Right lobe of liver (tissue), 6 donors: ENCODE results near the gene CHPF. TPM values are rescaled to one million over a fixed set of nuclear protein-coding genes. Genes with fewer than 3 reads are reported as not detected.

Source experiments
- ATAC-seq, 4 donors: fragments of 200-7000 bp; cut with Tn5 transposase; one replicate each; pipeline ENCODE4 v1.9.1; 2020; ENCODE audit warnings: mild to moderate bottlenecking in 4 of 4, moderate library complexity in 4 of 4
- DNase-seq, 3 donors: peaks; one replicate each; pipeline ENCODE4 v3.0.0-alpha.2; 2020
- H3K27ac ChIP-seq, 3 donors: fragments of 200-600 bp; one replicate each; pipeline ENCODE4 v1.8.0; 2022
- H3K27me3 ChIP-seq, 2 donors: fragments of 200-600 bp; one replicate each; pipeline ENCODE4 v1.8.0; 2022
- H3K36me3 ChIP-seq, 4 donors: fragments of 200-600 bp; sonication (generic) in 1 of 4; one replicate each; pipeline versions ENCODE4 v1.5.1 to v1.8.0; 2017 to 2022; ENCODE audit warnings: control low read depth in 1 of 4
- H3K4me1 ChIP-seq, 4 donors: fragments of 200-600 bp; sonication (generic) in 1 of 4; one replicate each; pipeline versions ENCODE4 v1.5.1 to v1.8.0; 2017 to 2022; ENCODE audit warnings: control low read depth in 1 of 4
- H3K4me3 ChIP-seq, 3 donors: fragments of 200-600 bp; one replicate each; pipeline ENCODE4 v1.8.0; 2022
- H3K9me3 ChIP-seq, 4 donors: fragments of 200-600 bp; sonication (generic) in 1 of 4; one replicate each; pipeline versions ENCODE4 v1.5.1 to v1.8.0; 2017 to 2022; ENCODE audit warnings: control low read depth in 1 of 4
- POLR2A ChIP-seq: fragments of 450-650 bp; IDR thresholded peaks from one replicate; pipeline ENCODE4 v1.6.1; 2017; ENCODE audit warnings: antibody characterized with exemption, mild to moderate bottlenecking
- WGBS: methylation state at CpG from one replicate; pipeline ENCODE4 v1.1.6; 2018; ENCODE audit warnings: low coverage, low lambda C conversion rate; ENCODE audit not compliant: insufficient coverage; ENCODE audit errors: missing lambda C conversion rate; 5-methylcytosine and 5-hydroxymethylcytosine counted together
- intact Hi-C, 2 donors: fragments of 100-400 bp; cut with DNase I; formaldehyde crosslinking; loops; one replicate each; pipeline versions ENCODE4 v1.11.2 to v1.14.1; 2022
- total RNA-seq, 6 experiments: library from RNA; depleted of rRNA in 2 of 6; stranded (reverse); fragments of >200 nt in 2 of 6; fragmentation: NEBNext Ultra II Directional in 3 of 6; extraction: Animal tissue kit (Norgen Biotek cat#: 25700) in 3 of 6; gene quantifications; one replicate each; pipeline versions ENCODE4 v1.1.0 to v1.2.4, GENCODE V29; 2016 to 2023
- TF ChIP-seq, protein P1 (sequence below), 4 donors: fragments of 200-600 bp in 3 of 4; fragments of 450-650 bp in 1 of 4; IDR thresholded peaks; one replicate each; pipeline versions ENCODE4 v1.5.1 to v1.8.0; 2016 to 2022; ENCODE audit warnings: antibody characterized with exemption in 4 of 4, mild to moderate bottlenecking in 2 of 4
- donor health status: DM: no; HTN: yes; CAD: no.
- donor health status: DM: no; HTN: no; CAD: no.
- donor health status: DM: no; HTN: no; CAD: no.
- donor health status: DM: no; HTN: yes; CAD: no.
- donor health status: DM: no; HTN: yes; CAD: no.

The CHPF gene
- total RNA-seq, 6 experiments from 2014 or later = 33.2 to 183 (median 39.6) TPM

DNA sequence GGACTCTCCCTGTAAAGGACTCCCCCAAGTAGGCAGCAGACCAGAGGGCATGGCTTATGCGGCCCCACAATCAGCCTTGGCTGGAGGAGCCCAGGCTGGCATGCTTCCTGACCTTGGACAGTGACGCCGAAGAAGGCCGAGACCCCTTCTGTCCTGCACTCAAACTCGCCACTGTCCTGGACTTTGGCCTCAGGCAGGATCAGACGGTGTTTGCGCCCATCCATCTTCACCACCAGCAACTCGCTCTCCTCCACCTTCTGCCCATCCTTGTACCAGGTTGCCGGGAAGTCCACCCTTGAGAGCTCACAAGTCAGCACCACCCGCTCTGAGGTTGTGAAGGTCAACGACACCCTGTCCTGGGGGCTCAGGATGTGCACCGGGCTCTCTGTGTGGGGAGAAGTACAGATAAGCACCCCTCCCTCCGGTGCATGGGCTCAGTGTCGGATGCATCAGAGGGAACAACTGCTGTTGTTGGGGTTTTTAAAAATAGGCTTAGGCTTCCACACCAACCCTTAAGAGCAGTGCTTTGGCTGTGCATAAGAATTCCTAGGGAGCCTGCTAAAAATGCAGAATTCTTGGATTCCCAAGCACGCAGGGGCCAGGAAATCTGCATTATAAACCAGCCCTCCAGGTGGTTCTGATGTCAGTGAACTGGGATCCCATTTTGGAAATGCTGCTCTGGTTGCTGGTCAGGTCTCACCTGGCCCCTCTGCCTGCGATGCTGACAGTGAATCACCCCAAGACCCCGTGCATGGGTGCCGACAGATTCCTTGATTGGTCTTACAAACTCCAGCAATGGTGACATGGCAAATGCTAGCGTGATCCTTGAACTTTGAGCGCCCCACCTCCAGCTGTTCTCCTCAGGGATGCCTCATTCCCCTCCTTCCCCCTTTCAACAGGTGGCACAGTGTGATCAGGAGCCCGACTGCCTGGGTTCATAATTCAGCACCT is 21.8 kb upstream of the CHPF start:
- DNase-seq = no peak
- no peak for TF ChIP-seq POLR2A
- TF ChIP-seq, protein P1, sequence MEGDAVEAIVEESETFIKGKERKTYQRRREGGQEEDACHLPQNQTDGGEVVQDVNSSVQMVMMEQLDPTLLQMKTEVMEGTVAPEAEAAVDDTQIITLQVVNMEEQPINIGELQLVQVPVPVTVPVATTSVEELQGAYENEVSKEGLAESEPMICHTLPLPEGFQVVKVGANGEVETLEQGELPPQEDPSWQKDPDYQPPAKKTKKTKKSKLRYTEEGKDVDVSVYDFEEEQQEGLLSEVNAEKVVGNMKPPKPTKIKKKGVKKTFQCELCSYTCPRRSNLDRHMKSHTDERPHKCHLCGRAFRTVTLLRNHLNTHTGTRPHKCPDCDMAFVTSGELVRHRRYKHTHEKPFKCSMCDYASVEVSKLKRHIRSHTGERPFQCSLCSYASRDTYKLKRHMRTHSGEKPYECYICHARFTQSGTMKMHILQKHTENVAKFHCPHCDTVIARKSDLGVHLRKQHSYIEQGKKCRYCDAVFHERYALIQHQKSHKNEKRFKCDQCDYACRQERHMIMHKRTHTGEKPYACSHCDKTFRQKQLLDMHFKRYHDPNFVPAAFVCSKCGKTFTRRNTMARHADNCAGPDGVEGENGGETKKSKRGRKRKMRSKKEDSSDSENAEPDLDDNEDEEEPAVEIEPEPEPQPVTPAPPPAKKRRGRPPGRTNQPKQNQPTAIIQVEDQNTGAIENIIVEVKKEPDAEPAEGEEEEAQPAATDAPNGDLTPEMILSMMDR (IDR thresholded peaks at IDR 0.05) = no peak
- no peaks in the 10 kb centered on the region for H3K36me3 ChIP-seq
- no peak for ATAC-seq
- no peaks in the 10 kb centered on the region for H3K9me3 ChIP-seq
- H3K27me3 ChIP-seq = no peaks in the 10 kb centered on the region
- no peak overlapping the region for H3K27ac ChIP-seq
- WGBS = 92% methylated on average over 6 of the region's 21 CpGs
- peaks cover 0 to 4% (median 0%) of the 10 kb centered on the region in 4 donors for H3K4me1 ChIP-seq
- intact Hi-C loops = no loop called here
- H3K4me3 ChIP-seq = no peak overlapping the region

DNA sequence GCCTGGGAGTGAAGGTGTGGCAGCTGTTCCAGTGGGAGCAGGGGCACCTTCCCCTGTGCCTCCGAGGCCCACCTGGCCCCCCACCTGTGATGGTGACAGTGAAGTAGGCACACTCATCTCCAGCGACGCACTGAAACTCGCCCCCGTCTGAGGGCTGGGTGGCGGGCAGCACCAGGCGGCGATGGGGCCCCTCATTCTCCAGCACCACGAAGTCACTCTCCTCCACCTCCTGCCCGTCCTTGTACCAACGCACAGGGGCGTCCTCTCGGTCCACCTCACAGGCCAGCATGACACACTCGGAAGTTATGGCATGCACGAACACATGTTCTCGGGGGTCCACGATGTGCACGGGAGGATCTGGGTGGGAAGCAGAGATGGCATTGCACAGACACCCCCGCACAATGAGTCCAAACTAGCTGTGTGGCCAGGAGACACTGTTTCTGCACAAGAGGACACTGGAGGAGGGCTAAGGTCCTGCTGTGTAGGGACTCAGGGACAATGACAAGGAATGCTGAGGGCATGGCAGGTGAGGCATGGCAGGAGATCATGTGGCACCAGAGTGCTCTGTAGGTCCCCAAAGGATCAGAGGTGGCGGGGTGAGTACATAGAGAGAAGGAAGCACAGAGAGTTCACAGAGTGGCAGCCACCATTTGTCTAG is 19.8 kb upstream of the CHPF start:
- 87% methylated on average over 12 of the region's 20 CpGs for WGBS
- TF ChIP-seq, protein P1 (IDR thresholded peaks at IDR 0.05) = no peak
- no peak for TF ChIP-seq POLR2A
- Histone ChIP-seq H3K27ac (no peak overlapping the region), H3K36me3 (no peaks in the 10 kb centered on the region), H3K9me3 (no peaks in the 10 kb centered on the region), H3K27me3 (no peaks in the 10 kb centered on the region), H3K4me1 (no peaks in the 10 kb centered on the region), H3K4me3 (no peak overlapping the region)
- peak in 1 of 3 donors; percentile 42 for DNase-seq
- ATAC-seq = no peak
- intact Hi-C loops = no loop called here

DNA sequence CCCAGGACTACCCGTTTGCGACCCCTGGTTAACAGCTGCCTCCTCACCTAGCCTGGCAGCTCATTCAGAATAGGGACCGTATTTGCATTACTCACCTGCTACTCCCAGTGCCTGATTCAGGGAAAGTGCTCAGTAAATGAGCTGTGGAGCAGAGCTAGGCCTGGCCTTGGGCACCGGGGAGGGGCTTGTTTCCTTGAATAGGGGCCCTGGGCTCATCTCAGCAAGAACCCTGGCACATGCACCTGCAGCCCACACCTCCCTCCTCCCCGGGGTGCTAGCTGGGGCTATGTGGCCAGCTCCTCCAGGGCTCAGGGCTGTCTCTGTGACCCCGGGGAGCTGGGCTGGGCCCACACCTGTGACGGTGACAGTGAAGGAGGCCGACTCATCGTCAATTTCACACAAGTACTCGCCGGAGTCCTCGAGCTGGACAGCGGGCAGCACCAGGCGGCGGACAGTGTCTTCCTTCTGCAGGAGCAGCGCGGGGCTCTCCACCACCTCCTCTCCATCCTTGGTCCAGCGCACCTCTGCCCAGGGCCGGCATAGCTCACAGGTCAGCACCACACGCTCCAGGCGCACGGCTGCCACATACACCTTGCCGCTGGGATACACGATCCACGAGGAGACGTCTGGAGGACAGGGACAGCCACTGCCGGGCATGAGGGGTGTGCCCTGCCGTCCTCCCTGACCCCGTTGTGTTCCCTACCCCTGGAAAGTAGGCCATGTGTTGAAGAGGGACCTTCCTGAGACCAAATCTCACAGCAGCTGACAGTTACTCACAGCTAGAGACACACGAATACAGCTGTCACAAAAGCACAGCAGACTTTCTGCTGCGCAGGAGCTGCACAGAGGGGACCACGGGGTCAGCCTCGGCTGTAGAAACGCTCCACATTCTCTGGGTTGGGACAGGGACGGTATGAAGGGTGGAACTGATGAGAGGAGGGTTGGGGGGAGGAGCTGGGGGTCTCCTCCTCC is 18.7 kb upstream of the CHPF start:
- H3K4me3 ChIP-seq = no peak overlapping the region
- intact Hi-C loops = no loop called here
- no peak overlapping the region for H3K27ac ChIP-seq
- no peak for ATAC-seq
- 66% methylated on average over 5 of the region's 35 CpGs for WGBS
- H3K27me3 ChIP-seq = no peaks in the 10 kb centered on the region
- H3K9me3 ChIP-seq = no peaks in the 10 kb centered on the region
- peak in 1 of 3 donors; percentile 41 for DNase-seq
- H3K4me1 ChIP-seq = no peaks in the 10 kb centered on the region
- TF ChIP-seq, protein P1 (IDR thresholded peaks at IDR 0.05) = no peak
- TF ChIP-seq POLR2A = no peak
- no peaks in the 10 kb centered on the region for H3K36me3 ChIP-seq
